GM18870 (cell line): Measurements from ENCODE around the gene ELMO1.

ENCODE experiments used
- ATAC-seq: cut with Tn5 transposase; IDR thresholded peaks from one replicate; pipeline ENCODE4 v1.9.1; 2021; ENCODE audit warnings: moderate library complexity; ENCODE audit not compliant: unreplicated experiment

ELMO1 gene

DNA sequence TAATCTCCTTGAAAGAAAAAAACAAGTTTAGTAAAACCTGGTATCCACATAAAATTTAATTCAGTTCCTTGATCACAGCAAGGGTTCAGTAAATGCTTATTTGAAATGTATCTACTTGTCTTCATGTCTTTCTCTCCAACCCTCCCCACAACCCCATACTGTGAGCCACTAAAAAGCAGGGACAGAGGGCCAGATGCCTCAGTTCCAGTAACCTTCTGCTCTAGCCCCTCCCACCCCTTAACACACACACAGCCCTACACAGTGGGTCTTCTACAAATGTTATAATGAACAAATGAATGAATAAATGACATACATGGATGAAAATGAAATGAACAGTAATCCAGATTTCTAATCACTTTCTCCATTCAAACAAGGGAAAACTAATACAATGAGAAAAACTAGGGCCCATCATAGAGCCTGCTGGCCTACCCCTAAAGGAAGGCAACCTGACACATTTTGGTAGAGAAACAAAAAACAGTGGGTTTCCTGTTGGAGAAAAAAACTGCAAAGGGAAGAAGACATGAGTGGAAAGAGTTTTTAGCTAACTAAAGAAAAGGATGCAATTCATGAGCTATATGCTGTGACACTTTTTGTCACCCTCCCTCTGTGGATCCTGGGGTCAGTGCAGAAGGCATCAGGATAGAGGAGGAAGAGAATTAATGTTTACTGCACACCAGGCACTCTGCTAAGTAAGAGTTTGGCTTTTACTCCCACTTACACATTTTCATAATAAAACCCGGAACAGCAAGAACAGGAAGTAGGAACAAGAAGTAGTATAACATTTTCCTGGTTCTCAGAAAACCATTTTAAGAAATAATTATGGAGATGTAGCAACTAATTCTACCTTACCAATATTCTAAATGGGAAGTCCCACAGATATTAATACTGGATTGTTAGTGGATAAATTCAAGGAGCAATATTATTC is 38.1 kb downstream of the ELMO1 start:
- ATAC-seq: no peak

GRCh38 chr7:37409461-37409860 is 39.2 kb downstream of the ELMO1 start:
- ATAC-seq: no peak

- ATAC-seq: no peak
These were observed 40.1 kb downstream of the ELMO1 start for GRCh38 chr7:37408291-37409228.

- ATAC-seq: no peak
These were observed 43.0 kb downstream of the ELMO1 start for GRCh38 chr7:37405603-37406122.

DNA sequence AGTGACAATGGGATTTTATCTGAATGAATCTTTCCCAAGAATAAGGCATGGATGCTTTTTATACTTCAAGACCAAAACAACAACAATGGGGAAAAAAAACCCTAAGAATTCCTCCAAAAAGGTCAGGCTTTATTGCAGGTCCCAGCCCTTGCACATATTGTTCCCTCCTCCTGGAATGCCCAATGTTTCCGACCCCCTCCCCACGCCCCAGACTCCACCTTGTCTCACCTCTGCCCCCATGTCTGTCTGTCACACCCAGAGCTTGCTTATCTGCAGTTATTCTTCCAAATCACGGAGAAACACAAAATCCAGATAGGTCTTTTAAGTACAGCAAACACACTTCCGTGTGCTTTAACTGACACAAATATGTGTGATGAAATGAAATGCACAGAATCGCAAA is 43.5 kb downstream of the ELMO1 start:
- ATAC-seq: no peak

DNA sequence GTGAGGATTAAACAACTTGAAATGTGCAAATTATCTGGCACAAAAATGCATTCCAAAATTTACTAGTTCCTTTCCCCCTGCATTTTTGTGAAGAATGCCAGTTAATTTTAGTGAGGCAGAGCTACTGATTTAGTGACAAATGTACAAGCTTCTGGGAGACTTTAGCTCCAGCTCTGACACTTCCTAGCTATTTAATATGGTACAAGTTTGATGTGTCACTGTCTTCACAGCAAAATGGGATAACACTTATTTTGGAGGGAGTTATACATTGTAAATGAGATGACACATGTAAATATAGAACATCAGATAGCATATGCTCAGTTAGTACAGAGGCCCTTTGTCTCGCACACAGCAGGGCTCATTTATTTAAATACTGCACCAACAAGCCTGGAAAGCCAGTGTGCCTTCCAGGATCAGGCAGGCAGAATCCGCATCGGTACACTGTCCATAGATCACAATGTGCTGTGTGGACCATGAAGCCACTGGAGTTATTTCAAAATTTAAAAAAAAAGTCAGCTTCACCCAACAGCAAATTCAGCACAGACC is 48.7 kb downstream of the ELMO1 start:
- ATAC-seq: no peak

DNA sequence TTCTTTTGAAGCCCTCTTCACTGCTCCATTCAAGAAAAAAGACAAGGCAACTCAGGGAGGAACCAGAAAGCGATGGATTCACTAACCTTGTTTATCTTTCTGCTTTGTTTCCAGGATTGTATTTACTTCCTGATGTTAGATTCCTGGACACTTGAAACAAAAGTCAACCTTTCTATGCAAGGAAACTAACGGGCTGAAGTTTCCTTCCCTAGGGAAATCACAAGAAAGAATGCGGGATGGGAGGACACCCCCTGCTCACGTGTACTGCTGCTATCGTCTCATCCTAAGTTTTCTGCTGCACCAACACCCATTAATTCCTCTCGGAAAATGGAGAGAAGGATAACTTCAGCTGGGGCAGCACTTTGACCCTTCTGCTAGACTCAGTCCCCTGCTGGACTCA is 50.3 kb downstream of the ELMO1 start:
- ATAC-seq: no peak

DNA sequence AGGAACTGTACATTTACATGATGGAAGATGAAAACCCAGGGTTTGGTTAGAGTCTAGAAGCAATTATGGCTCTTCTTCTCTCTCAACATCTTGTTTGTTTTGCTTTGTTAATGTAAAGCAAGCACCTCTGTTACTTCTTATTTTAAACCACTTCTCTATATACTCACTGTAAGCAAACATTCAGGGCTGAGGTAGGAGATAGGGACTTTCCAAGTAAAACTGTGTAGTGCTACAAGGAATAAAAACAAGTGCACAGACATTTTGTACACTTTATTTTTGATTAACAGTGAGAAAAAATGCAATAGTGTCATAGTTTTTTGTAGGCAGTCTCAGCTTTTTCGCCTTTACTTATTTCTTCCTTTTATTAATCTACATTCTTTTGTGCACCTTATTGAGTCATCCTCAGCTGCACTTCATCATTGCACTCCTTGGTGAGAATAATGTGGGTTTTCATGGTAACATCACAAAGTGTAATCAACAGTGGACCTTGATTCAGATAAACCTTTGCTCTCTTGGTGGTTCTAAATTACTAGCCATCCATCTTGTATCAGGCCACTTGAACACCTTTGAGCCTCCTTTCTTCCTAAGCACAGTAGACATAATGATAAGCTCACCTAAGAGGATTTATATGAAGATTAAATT is 52.9 kb downstream of the ELMO1 start:
- no peak for ATAC-seq

DNA sequence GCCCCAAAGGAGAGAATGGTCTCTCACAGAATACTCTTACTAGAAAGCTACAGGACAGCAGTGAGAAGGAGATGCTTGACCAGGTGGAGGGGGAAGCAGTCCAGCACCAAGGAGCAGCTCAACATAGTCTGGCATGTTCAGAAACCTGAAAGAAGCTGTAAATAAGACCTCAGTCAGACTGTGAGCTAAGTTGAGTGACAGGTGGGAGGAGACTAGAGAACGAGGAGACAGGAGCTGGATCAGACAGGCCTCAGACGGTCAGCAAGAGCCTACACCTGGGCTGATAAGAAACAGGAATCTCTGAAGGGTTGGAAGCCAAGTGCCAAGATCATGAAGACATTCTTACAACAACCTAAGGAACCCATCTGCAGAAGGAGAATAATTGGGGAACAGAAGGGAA is 54.5 kb downstream of the ELMO1 start:
- ATAC-seq: no peak

DNA sequence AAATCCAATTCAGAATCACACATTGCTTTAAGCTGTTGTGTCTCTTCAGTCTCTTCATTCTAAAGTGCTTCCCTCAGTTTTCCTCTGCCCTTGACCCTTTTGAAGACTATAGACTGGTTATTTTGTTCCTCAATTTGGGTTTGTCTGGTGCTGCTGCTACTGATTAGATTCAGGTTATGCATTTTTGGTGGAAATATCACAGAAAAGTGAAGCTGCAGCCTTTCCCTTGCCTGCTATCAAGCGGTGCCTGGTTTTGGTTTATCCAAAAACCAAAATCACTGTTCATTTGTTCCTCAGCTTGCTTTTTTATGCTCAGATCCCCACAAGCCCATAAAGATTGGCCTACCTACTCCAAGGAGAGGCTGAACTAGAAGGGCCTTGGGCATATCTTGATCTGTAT is 55.2 kb downstream of the ELMO1 start:
- no peak for ATAC-seq

- no peak for ATAC-seq
These were observed 56.0 kb downstream of the ELMO1 start for GRCh38 chr7:37392673-37393017.

DNA sequence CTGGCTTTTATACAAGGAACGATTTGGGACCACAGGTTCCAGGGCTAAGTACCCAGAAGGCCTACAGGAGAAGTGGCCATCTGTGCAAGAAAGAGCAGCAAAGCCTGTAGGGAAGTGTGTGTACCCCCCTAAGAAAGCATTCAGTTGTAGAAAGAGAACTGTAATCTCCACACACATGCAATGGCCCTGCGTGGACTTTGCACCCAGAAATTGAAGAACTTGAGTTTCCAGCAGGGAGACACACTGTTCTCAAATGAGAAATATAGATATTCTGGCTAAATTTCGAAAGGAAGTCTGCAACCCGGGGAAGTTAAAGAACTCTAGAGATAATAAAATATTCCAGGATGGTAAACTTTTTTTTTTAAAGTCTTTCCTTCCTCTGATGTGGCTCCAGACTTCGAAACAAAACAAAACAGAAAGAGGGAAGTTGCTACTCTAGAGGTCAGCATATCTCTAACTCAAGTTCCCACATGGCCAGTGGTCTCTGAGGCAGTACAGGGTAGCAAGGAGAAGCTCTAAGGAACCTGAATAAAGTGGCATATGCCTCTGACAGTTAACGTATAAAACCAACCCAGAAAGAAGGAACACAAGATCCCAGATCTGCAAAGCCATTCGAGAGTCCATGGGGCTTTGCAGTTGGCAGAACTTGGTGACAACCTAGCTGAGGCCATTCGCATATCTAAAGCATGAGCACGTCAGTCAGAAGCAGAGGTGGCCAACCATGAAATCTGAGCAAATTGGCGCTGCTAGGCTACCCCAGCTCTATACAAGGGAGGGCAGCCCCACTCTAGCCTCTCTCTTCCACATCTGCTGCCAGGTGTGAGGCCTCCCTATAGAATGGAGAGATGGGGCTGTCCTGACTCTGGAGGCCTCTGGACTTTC is 56.6 kb downstream of the ELMO1 start:
- no peak for ATAC-seq

DNA sequence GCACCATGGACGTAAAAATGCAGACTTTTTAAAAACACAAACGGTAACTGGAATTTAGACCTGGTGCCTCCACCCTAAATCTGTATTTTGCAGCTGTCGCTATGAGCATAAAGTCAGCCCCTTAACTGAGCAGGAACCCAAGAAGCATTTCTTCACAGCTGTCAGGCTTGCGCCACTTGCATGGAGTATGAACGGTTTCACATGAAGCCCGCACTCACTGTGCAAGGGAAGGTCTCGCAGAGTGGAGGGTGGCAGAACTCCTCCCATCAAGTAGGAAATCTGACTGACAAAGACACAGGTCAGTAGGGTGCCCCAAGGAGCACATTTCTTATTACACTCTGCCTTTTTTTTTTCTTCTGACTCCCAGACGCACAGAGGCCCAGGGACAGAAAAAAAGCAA is 58.5 kb downstream of the ELMO1 start:
- ATAC-seq: no peak

DNA sequence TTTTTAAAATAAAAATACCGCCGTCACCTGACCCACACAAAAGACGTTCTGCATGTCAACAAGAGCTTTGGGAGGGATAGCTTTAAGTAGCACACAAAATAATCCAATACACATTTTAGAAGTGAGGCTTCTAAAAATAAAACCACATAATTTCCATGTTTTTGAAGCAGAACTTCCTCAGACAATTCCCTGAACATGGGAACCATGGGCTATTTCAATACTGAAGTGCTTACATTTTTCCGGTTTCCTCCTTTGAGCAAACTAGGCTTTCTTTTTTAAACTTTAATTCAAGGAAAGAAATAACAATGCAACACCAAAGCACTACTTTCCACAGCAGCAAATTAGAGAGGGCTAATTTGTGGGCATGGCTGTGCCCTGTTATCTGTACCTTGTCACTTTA is 59.9 kb downstream of the ELMO1 start:
- ATAC-seq: no peak

GRCh38 chr7:37385787-37386186 is 62.9 kb downstream of the ELMO1 start:
- ATAC-seq: no peak

DNA sequence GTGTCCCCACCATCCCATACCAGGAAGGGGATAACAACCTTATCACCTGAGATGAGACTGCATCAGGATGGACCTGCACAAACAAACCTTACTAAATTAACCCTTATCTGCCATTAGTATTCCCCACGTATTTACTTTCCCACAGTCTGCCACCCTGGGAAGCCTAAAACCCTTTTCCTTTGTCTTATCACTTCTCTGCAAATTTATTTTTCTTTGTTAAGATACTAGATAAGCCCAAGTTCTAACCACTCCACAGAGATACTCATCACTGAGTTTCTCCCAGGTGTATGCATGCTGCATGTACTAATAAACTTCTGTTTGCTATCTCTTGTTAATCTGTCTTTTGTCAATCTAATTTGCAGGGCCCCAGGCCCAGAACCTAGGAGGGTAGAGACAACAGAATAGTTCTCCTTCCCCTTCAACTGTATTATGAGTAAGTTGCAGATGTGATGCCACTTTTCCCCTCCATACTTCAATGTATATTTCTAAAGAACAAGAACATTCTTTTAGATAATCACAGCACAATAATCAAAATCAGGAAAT is 66.0 kb downstream of the ELMO1 start:
- ATAC-seq: no peak

DNA sequence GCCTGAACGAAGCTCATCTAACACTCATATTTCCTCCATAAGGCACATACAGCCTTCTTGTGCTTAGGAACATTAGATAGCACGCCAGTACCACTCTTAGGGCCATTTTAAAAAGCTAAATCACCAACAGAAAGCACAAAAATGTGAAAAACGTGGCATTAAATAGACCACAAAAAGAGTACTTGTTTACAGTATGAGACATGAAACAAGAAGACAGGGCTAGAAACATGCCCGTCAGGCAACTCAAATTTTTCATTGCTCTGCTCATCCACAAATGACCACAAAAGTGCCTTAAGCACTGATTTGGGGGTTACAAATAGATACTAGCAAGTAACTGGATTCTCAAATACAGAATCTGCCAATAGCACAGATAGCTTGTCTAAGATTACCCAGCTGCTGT is 67.8 kb downstream of the ELMO1 start:
- ATAC-seq: no peak

DNA sequence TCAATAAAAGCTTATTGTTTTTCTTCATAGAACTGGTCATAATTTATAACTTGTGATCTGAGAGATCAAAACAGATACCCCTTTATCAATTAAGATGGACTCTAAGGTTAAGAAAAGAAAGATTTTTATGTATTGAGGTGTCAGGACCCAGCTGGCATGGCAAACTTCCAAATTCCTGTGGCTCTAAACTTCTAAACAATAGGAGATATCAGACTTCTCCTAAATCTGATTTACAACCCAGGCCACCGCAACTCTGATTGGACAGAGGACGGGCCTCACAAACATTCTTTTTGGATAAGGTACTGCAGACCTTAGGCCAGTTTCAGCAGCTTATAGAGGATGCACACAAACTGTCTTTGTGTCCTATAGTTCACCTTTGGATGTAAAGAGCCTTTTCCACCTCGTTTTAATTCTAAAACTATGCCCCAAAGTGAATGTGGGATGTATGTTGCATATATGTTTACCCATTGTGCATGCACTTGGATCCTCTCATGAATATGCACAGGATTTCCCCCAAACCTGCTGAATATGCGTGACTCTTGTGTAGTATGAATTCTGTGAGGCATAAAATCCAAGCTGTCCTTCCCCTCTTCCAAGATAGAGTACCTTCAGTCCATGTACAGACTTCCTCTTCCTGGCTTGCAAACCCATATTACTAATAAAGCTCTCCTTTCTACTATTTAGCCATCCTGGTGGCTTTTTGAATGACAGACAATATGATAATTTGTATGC is 69.0 kb downstream of the ELMO1 start:
- ATAC-seq: no peak

DNA sequence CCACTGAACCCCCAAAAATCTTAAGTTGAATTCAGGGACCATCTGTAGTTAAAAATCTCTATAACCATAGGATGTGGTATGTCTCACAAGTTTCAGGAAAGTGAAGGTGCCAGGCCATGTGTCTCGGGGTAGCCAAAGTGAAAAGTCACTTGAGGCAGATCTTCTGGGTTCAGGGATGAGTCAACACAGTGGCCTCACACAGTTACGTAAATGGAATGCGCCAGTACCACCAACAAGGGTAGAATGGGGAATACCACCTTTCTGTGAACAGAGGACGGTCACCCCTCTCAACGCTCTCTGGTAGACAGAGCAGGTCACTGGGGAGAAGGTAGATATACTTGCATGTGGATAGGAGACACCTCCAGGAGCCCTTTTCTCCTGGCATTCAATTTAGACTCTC is 71.4 kb downstream of the ELMO1 start:
- ATAC-seq: no peak
